ENCODE results near the gene CCDC107.
A peak's percentile ranks its signal among the peaks of the same experiment; 100 is the strongest.
"Not testable (repeated sequence)": the region's sequence is repeated elsewhere in the genome, so short reads cannot be mapped to it uniquely, and the experiment has no call there.

CCDC107 gene

DNA sequence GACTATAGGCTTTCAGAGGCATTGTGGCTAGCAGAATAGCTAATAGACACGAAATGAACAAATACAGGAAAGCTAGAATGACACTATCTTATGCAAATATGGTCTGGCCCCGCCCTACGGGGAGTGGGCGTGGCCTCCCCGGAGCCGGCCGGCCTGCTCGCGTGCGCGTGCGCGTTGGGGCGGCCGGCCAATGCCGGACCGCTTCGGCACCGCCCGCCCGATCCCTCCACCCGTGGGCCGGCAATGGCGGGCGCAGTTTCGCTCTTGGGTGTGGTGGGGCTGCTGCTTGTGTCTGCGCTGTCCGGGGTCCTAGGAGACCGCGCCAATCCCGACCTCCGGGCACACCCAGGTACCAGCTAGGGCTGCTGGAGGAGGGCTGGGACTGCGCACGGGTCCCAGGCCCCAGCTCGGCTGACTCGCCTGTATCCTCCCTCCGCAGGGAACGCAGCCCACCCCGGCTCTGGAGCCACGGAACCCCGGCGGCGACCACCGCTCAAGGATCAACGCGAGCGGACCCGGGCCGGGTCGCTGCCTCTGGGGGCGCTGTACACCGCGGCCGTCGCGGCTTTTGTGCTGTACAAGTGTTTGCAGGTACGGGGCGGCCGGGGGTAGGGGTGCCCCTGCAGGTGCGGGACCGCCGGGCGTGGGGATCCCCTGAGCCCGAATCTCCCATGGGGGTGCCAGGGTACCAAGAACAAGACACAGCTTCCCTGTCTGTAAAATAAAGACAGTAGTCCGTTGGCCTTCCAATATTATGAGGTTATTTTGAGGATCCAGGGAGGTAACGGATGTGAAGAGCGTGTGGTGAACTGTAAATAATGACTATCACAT, at the start of gene CCDC107:
Gene CCDC107, plus strand, starts transcription at position 156 of the 831 bp plus-strand sequence. Its CDS starts 88 bp downstream, at position 244.
- peak within 1 kb of the TSS; percentile 85 for H3K4me3 ChIP-seq (ENCODE audit: low read depth, low read length)

- H3K4me3 ChIP-seq (ENCODE audit: low read depth, low read length) = no peak overlapping the region
These were observed 48.9 kb upstream of the CCDC107 start for GRCh38 chr9:35609001-35609819.

DNA sequence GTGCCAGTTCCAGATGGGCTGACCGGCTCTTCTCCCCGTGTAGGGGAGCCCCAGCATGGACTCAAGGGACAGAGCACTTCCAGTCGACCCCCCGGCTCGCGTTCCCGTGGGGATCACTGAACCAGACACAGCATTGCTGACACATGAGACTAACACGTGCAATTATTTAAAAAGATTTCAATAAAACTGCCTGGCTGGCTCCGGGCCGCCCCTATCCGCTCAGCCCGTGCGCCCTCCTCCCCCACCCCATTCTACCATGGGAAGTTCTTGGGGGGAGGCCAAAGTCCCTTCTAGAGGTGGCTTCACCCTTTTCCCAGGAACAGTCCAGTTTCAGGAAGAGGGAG, 48.3 kb upstream of the CCDC107 start:
- no peak overlapping the region for H3K4me3 ChIP-seq (ENCODE audit: low read depth, low read length)

DNA sequence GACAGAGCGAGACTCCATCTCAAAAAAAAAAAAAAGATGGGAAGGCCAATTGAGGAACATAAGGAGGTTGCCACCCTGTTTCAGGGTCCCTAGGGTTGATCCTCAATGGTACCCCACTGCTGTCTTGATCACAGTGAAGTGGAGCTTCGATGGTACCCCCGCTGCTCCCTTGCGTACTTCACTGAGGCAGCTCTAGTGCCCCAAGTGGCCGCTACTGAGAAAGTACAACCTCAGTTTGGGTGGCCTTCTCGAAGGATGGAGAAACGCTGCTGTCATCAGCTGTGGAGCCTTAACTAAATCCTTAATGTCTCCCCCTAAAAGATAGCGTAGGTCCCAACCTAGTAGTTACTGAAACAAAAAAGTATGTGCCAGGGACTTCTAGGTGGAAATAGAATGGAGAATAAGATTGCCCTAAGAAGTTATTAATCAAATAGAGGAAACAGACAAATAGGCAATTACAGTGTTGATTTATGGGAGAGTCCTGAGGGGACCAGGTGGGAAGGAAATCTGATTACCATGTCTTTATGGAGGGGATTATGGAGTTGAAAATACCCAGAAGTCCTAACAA, 46.8 kb upstream of the CCDC107 start:
- H3K4me3 ChIP-seq (ENCODE audit: low read depth, low read length) = no peak overlapping the region

- not testable (repeated sequence) for H3K4me3 ChIP-seq (ENCODE audit: low read depth, low read length)
These were observed 46.0 kb upstream of the CCDC107 start for GRCh38 chr9:35612066-35612465.

- no peak overlapping the region for H3K4me3 ChIP-seq (ENCODE audit: low read depth, low read length)
These were observed 45.2 kb upstream of the CCDC107 start for GRCh38 chr9:35612843-35613242.

DNA sequence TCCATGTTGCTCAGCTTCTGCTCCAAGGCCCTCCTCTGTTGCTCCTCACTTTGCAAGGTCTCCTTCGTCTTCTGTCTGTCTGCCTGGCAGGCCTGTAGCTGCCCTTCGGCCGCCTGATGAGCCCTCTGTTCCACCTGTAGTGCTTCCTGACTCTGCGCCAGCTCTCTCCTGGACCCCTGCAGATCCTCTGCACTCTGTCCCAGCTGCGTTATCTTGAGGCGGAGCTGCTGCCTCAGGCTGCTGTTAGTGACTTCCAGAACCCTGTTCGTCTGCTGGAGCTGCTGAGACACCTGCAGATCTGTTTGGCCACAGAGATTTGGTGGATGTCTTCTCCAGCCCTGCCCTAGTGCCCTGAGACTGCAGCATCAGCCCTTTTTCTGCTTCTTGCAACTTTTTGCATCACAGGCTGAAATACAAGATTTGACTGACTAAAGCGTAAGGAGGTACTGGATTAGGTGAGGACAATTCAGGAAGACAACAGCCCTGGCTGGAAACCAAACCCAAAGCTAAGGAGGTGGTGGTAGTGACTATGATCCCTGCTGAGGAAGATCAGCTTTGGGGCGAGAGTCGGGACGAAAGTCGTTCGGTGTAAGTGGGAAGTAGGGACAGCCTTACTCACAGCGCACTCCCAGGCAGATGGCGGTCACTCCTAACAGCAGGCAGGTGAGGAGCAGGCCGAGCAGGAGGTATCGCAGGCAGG, 42.0 kb upstream of the CCDC107 start:
- peak overlapping the region; percentile 66 for H3K4me3 ChIP-seq (ENCODE audit: low read depth, low read length)

GRCh38 chr9:35616681-35617459, 41.2 kb upstream of the CCDC107 start:
- H3K4me3 ChIP-seq (ENCODE audit: low read depth, low read length) = peak overlapping the region; percentile 66

DNA sequence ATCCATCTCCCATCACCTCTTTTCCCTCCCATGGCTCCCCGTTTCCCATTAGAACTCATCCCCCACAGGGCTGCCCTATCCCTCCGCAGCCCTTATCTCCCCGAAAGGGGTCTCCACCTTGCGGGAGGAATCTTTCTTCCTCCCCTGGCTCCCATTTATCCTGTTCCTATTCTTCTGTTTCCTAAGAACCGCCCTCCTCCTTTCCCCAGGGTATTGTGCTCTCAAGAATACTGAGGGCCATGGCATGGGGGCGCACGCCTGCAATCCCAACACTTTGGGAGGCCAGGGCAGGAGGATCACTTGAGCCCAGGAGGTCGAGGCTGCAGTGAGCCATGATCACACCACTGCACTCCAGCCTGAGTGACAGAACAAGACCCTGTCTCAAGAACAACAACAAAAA, 40.5 kb upstream of the CCDC107 start:
- peak overlapping the region; percentile 66 for H3K4me3 ChIP-seq (ENCODE audit: low read depth, low read length)

- H3K4me3 ChIP-seq (ENCODE audit: low read depth, low read length) = peak within 1 kb of the TSS; percentile 66
These were observed 39.8 kb upstream of the CCDC107 start, which contains the start of gene CD72 for GRCh38 chr9:35618325-35618727. CD72 (minus strand) TSS chr9:35618413; CDS start chr9:35618303, 110 bp downstream.

DNA sequence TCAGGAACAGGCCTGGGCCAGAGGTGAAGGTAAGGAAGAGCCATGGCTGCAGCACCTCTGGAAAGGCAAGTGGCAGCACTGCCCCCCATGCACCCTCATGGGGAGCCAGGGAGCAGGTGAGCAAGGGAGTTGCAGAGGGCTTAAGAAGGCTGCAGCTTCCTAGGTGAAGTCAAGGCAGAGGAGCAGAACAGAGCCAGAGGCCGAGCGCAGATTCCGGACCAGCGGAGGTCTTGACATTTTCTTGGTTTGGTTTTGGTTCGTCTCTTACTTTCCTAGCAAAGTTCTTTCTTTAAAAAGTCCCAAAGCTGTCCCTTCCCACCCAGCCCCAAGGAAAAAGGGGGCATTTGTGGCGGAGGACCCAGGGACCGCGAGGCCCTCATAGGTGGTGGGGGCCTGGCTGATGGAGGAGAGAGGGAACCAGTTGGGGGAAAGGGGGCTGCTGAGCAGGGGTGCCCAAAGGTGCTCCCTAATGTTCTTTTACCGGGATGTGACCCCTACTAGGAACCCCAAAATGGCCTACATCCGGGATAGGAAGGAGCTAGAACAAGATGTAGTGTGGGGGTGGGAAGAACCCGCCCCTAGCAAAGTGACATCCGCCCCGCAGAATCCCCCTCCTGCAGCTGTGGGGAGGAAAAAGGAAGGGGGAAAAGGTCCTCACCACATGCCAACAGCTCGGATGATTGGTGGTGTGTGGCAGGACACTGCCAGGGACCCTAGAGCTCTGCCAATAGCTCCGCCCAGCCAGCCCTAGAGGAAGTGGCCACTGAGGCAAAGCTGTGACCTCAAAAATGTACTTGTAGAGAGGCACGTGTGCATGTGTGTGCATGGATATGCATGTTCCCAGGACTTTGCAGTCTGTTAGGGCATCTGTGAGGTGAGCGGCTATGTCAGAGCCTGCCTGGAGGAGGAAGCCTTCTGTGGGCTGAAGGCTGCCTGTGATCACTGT, 39.0 kb upstream of the CCDC107 start:
- H3K4me3 ChIP-seq (ENCODE audit: low read depth, low read length) = no peak overlapping the region

DNA sequence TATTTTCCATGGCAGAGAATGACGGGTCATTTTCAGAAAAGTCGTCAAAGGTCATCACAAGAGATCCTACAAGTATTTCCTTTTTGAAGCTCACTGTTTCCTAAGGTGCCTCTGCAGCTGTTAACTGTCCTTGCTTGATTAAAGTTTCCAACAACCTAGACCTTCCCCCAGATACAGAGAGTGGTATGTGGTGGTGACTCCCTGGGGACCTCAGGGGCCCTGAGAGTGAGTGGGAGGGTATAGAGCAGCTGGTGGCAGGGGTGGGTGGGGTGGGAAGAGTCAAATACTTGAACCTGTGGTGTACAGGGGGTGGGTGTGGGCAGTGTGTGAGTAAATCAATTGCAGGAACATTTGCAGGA, 38.3 kb upstream of the CCDC107 start:
- no peak overlapping the region for H3K4me3 ChIP-seq (ENCODE audit: low read depth, low read length)

GRCh38 chr9:35627575-35627974, 30.5 kb upstream of the CCDC107 start:
- H3K4me3 ChIP-seq (ENCODE audit: low read depth, low read length) = no peak overlapping the region

DNA sequence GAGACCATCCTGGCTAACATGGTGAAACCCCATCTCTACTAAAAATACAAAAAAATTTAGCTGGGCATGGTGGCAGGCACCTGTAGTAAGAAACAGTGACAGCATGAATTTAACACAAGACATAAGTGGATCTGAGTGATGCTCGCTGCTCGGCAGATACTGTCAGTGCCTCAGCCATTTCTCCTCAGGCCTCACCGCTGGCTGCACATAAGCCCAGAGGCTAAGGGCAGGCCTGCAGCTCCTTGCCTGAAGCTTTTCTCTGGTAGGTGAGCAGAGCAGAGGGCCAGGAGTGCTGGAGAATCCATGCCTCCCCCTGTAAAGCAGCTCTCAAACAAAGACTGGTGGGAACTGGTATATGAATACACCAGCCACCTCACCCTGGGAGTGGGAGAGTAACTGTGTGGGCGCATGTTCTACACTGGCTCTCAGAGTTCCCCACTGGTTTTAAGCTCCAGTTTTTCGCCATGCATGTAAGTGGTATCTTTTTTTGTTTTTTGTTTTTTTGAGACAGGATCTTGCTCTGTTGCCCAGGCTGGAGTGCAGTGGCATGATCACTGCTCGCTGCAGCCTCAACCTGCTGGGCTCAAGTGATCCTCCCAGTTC, 29.6 kb upstream of the CCDC107 start:
- H3K4me3 ChIP-seq (ENCODE audit: low read depth, low read length) = no peak overlapping the region

- no peak overlapping the region for H3K4me3 ChIP-seq (ENCODE audit: low read depth, low read length)
These were observed 28.5 kb upstream of the CCDC107 start for GRCh38 chr9:35629597-35629996.

DNA sequence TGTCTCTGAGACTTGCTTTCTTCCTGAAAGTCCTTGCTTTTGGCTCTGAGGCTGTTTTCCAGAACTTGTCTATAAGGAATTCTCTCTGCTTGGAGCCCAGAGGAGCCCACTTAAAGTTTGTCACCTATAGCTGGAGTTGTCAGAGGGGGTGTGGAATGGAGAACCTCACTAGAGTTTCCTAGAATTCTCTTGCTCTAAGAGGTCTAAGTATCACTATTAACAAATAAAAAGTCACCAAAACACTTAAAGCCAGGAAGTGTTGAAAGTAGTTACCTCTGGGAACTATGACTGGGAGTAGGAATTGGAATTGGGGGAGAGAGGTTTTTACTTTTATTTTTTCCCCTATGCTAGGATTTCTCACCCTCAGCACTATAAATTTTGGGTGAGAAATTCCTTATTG, 22.4 kb upstream of the CCDC107 start:
- no peak overlapping the region for H3K4me3 ChIP-seq (ENCODE audit: low read depth, low read length)

GRCh38 chr9:35636135-35636876, 21.8 kb upstream of the CCDC107 start:
- no peak overlapping the region for H3K4me3 ChIP-seq (ENCODE audit: low read depth, low read length)

DNA sequence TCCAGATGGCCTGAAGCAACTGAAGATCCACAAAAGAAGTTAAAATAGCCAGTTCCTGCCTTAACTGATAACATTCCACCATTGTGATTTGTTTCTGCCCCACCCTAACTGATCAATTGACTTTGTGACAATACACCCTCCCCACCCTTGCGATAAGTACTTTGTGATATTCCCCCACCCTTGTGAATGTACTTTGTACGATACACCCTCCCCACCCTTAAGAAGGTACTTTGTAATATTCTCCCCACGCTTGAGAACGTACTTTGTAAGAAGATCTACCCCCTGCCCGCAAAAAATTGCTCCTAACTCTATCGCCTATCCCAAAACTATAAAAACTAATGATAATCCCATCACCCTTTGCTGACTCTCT, 21.2 kb upstream of the CCDC107 start:
- H3K4me3 ChIP-seq (ENCODE audit: low read depth, low read length) = not testable (repeated sequence)
